HG02840 (cell line): ENCODE results near the gene STON2.

ENCODE experiments used
- ATAC-seq: cut with Tn5 transposase; IDR thresholded peaks from one replicate; pipeline ENCODE4 v1.9.1; 2021; ENCODE audit warnings: mild to moderate bottlenecking, moderate library complexity, moderate number of reproducible peaks; ENCODE audit not compliant: unreplicated experiment, low FRiP score

Gene STON2

DNA sequence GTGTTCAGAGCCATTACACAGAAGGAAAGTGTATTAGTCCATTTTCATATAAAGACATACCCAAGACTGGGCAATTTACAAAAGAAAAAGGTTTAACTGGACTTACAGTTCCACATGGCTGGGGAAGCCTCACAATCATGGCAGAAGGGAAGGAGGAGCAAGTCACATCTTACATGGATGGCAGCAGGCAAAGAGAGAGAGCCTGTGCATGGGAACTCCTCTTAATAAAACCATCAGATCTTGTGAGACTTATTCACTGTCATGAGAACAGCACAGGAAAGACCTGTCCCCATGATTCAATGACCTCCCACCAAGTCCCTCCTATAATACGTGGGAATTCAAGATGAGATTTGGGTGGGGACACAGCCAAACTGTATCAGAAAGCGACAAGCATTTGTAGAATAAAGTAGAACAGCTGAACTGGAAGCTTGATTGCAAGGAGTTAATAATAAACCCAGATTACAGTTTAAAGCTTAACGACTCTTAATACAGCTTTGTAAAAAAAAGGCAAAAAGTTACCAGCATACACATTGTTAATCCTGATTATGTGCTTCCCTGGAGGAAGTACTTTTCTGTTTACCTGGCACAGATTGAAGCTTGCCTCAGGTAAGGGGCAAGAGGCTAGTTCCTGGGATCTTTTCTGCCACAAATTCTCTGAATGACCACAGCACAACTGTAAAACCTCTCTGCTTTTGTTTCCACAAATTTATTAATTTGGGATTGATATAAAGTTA is 18.1 kb upstream of the STON2 start:
- no peak for ATAC-seq

DNA sequence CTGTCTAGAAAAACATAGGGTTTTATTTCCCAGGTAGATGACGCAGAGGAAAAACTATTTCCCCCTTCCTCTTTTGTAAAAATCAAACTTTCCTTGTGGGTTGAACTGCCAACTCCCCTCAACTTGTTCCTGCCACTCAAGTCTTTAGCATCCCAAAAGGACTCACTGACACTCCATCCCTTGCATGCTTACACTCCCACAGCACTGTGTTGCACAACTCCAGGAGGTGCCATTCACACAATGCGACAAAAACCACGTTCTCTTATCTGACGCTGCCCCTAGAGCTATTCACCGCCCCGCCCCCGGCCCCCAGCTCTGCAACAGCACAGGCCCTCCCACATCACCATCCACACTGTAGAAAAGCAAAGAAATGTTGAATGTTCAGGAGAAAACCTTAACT is 16.9 kb upstream of the STON2 start:
- no peak for ATAC-seq

DNA sequence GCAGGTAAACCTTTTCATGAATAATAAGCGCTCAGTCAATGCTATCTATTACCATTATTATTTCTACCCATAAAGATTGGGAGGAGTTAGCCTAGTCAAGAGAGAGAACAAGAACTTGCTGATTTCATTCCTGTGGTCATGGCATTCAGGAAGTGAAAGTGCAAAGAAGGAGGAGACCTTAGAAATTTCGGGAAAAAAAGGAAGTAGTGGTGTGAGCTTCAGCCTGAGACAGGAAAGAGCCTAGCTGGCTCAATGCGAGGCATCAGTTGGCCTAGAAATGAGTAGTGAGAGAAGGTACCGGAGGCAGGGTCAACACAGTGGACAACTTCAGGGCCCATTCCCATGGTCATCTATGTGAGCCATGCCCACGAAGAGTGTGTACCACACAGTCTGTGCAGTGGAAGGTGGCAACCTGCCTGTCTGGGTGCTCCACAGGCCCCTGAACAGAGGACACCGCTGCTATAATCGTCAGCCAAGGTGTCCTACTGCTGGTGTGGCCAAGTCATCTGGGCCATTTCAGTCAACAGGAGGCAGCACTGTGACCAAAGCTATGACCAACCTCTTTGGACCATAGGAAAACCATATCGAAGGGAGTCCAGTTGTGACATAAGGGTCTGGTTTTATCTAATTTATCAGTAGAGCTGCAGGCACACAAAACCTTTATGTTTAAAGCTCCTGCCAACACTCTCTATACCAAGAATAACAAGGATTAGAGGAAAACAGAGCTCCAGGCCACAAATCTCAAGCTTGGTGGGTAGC is 16.2 kb upstream of the STON2 start:
- no peak for ATAC-seq

DNA sequence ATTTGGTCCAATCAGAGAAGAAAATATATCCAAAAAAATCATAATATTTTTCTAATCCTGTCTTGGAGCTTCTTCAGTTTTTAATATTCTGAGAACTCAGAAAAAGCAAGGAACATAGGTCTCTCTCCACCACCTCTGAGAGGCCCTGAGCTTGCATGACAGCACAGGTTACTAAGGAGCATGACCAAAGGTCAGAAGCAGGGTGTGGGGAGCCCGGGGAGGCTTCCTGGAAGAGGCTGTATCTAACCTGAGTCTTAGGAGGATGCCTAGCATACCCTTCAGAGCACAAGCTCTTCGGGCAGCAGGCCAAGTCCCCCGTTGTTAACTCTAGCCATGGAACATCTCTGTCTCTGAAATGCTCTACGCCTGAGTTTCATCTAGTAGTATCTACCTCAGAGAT is 15.7 kb upstream of the STON2 start:
- ATAC-seq: no peak

DNA sequence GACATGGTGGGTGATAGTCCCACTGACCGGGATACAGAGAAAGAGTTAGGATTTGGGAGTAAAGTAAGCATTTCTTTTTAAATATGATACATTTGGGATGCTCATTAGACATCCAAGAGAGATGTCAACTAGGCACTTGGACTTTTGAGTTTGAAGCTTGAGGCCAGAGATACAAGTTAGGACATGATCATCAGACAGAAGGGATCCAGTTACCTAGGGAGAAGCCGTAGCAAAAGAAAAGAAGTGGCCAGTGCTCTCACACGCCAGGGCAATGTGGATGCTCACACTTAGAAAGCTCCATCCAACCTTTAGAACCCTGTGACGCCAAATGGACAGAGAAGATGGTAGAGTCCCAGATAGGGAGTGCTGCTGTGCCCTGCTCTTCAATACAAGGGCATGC is 14.0 kb upstream of the STON2 start:
- no peak for ATAC-seq

DNA sequence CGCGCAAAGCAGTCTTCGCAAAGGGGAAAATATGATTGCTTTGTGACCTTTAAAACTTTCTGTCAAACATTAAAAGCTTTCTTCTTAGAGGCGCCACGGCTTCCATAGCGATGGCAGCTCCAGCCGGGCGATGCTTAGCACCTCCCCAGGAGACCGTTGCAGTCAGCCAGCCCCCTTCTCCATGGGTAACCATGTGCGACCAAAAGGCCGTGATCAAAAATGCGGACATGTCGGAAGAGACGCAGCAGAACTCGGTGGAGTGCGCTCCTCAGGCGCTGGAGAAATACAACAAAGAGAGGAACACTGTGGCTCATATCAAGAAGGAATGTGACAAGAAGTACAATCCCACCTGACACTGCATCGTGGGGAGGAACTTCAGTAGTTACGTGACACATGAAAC is 12.7 kb upstream of the STON2 start:
- no peak for ATAC-seq

DNA sequence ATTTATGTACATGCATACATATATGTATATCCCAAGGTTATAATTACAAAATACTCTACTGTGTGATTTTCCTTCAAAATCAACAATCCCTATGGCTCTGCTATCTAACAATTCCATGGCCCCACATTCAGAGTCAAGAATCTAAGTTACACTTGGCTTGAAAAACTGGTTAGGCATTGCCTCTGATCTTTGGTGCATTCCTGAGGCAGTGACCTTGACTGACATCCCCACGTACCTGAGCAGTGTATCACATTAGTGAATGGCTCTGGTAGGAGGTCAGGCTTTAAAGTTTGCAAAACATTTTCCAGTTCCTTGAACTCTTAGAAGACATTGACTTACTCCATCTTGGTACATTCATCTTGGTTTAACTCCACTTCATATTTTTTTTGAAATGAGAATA is 8.5 kb upstream of the STON2 start:
- no peak for ATAC-seq

DNA sequence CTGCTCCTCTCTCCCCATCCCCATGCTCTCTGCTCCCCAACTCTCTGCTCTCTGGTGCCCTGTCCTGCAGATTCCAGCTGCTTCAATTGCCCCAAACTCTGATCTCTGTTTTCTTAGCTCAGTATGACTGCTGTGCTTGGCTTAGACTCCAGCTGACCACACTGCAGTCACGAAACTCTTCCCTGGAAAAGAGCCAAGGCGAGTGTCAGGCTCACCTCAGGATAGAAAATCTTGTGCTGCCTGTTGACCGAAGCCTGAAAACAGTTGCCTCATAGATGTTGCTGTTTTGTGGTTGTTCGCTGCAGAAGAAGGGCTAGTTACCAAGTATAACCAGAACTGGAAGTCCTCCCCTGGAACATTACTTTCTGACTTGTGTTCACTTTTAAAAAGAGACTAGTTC is 6.7 kb upstream of the STON2 start:
- ATAC-seq: no peak

DNA sequence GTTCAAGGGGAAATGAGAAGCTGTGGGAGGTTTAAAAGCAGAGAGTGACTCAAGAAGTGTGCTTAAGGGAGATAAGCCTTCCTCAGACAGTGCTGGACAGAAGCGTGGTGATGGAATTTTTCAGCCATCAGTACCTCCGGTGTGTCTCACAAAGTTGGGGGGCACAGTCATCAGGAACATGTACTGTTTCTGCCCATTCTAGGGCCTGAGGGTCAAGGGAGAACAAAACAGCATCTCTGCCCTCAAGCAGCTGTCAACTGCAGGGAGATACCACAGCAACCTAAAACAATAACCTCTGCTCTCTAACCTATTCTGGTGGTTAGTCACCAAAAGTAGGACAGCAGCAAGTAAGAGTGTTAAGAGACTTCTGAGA is 2.0 kb upstream of the STON2 start:
- ATAC-seq: no peak

DNA sequence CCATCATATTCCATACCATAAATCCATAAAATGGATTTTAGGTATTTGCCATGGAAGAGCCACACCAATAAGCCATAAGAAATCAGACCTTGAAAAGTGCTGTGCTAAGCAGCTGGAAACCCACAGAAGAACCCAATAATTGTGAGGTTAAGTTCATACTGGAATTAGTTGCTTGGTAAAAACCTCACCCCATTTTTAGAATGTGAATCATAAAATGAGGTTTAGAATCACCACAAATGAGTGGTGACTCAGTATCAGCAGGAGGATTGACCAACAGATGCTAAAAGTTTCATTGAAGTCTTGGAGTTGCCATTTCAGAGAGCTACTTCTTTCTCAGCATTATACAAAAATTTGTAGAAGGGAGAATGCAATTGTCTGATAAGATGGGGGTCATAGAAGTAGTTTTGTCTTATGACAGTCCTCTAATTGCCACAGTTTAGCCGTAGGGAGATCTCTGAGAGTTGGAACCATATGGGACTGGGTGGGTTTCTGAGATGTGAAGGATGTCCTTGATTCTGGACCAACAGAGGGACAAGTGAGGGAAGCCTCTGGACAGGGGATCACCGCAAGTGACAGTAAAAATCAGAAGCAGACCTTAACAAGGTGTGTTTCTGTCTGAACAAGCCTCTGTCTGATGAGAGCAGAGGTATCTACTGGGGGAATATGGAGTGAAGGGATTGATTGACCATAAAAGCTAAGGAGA is 1.4 kb upstream of the STON2 start:
- ATAC-seq: no peak

DNA sequence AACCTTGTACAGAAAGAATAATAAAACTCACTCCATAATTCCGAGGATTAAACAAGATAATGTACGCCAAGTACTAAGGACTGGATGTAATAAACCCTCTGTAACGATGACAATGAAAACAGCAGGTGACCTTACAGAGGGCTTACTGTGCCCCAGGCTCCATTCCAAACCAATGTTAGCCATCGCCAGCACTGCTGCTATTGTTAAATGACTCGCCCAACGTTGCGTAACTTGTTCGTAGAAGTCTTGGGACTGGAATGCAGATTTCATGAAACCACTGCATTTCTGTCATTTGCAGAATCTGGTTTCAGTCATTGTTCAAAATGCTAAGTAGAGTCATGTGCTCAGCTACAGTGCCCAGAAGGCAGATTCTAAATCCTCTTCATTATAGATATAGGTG is 728 bp upstream of the STON2 start:
- no peak for ATAC-seq

DNA sequence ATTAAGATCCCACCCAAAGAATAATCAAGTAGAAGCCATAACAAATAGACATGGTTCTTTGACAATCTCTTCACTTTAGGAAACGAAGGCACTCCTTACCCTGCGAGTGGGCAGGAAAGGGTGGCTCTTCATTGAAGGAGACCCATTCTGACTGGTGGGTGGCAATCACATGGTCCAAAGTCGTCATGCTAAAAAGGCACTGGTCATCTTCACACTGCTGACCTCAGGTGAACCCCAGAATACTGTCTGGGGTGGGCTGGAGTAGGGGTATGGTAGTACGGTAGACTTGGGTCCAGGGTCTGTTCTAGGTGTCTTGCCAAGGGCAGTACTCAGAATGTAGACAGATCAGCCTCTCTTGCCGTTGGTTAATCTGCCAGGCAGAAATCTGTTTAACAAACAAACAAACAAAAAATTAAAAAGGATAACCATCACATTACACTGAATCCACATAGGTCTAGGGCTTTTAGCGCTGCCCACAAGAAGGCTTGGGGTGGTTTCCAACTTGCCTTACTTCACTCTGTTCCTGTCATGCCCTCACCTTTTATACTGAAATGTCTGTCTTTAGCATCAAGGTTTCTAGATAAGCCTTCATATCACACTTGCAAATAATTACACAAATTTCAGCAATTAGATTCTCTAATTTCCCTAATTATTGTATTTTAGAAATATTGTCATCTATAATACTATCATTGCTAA is 1.8 kb downstream of the STON2 start:
- ATAC-seq: no peak

DNA sequence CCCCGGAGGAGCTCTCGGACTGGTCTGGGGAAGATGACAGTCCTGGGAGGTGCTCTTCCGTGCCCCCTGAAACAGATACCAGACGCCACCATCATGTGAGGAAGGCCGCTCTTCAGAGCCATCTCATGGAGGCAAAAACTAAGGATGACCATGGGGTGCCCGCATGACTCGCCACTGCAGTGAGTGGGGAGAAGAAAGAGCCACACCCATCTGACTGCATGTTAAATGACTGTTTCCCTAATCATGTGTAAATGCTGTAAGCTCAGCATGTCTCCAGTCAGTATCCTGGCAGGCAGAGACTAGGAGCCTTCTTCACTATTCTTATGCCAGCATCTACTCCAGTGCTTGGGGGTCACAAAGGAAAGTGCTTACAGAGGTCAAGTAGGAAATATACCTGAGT is 4.0 kb downstream of the STON2 start:
- no peak for ATAC-seq

DNA sequence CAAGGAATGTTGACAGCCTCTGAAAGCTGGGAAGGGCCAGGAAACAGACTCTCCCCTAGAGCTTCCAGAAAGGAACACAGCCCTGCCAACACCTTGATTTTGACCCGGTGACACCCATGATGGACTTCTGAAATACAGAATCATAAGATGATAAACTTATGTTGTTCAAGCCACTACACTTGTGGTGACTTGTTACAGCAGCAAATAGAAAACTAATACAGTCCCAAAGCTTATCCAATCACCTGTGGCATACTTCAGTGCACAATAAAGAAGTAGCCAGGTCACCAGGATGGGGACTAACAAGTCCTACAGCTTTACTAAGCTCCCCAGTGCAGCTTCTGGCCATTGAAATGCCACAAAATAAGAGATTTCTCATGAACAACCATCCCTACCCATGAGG is 5.4 kb downstream of the STON2 start:
- no peak for ATAC-seq

DNA sequence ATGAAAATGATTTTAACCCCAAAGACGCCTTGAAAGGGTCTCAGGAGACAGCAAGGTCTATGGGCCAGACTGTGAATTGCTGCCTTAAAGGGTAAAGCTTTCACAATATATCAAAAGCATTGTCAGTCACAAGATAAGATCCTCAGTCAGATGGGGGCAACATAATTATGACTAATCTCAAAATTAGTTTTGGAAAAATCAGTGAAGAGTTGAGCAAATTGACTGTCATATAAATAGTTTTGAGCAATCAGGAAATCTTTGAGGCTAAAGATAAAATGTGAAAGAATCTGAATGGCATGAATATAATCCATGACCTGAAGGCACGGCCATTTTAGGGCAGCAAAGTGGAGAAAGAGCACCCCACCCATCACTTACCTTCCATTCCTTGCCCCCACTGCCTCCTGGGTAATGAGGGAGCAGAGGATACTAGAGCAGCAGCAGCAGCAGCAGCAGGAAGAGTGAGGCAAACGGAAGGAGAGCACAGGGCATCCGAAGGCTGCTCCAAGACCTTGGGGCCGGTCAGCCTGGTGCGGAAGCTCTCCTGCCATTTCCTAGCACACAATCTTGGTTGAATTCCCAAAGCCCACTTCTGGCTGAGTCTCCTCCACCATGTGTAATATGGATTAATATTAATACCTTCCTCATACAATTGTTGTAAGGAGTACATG is 7.0 kb downstream of the STON2 start:
- ATAC-seq: no peak

DNA sequence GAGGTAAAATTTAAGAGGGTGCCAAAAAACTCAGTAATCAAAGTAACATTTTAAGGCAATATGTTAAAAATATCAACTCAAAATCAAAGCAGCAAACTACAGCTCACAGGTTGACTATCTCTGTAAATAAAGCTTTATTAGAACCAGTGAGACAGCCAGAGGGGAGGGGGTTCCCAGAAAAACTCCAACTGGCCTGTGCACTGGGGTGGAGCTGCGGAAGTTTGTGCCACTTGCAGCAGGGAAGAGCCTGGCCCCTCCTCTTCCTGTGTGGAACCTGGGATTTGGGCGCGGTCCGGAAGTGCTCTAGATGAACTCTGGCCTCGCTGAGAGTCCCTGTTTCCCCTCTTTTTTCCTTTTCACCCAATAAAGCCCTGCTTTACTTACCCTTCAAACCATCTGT is 8.1 kb downstream of the STON2 start:
- no peak for ATAC-seq

DNA sequence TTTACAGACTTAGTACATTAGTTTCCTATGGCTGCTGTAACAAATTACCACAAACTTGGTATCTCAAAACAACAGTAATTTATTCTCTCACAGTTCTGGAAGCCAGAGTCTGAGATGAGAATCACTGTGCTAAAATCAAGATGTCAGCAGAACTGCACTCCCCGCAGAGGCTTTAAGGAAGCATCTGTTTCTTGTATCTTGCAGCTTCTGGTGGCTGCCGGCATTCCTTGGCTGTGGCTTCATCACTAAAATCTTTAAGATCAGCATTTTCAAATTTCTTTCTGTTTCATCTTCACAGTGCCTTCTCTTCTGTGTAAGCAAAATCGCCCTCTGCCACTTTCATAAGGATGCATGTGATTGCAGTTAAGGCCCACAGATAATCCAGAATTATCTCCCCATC is 9.4 kb downstream of the STON2 start:
- ATAC-seq: no peak

DNA sequence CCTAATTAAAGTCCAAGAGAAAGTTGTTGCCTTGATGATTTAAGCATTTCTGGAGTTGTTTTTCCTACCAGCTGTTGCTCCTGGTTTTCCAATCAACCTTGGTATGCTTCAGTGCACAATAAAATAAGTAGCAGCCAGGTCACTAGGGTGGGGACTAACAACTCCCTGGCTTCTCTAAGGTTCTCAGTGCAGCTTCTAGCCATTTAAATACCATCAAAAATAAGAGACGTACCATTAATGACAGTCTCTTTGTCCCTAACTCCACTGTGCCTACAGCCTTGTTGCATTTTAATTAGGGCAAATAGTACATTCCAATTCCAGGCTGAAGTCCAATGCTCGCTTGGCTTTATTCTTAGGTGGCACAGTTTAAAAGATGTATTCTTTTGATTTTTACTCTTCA is 11.8 kb downstream of the STON2 start:
- ATAC-seq: no peak

DNA sequence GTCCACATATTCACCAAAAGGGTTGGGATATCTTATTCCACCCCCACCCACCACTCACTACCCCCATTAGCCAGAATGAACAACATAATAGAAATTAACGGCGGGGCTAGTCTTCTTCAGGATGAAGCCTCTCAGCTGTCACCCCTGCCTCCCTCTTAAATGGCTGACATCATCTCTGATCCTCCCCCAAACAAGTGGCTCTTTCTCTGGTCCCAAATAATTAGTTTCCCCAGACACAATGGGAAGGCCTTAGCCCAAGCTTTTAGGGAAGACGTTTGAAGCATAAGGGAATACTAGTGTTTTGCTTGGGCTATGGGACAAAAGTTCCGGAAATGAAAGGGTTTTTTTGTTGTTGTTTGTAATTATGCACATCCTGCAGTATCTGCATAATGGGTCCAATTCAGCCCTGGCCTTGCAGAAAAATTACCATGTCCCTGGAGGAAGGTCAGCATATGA is 13.8 kb downstream of the STON2 start:
- ATAC-seq: no peak

DNA sequence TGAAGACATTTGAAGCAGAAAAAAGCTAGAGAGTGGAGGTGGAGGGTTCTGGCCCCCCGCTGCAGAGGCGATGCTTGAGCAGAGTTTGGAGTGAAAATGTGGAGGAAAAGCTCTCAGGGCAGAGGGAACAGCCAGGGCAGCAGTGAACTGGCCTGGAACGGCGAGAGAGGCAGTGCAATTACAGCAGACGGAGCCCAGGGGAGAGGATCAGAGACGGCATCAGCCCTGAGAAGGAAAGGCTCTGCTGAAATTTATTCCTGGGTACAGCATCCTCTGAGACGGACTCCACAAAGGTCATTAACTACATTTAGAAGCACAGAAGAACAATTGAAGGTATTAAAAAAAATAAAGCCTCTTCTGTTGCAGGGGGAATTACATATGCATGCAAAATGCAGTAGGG is 14.2 kb downstream of the STON2 start:
- ATAC-seq: no peak

DNA sequence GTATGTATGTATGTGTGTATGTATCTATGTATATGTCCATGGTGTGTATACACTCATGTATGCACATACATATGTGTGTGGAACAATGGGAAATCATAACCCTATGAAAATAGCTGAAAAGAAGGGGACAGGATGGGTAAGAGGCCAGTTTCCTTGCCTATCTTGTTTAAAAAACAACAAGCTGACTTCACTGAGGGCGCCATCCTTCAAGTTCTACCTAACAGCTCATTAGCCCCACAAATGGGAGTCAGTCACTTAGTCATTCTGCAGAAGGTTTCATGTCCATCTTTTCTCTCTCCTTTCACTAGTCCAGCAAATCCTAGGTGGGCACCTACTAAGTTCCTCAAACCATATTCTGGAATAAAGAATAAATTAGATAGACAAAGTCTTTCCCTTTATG is 14.7 kb downstream of the STON2 start:
- ATAC-seq: no peak
